Gastrocnemius medialis (tissue), 4 donors: ENCODE measurements around the gene DBNDD2.

Source experiments
- POLR2A ChIP-seq, 2 donors: fragments of 450-650 bp; IDR thresholded peaks; one replicate each; pipeline ENCODE4 v1.6.1; 2017; ENCODE audit warnings: antibody characterized with exemption in 2 of 2, mild to moderate bottlenecking in 2 of 2, moderate library complexity in 2 of 2
- TF ChIP-seq, protein P1 (sequence below), 5 experiments: fragments of 450-650 bp in 3 of 5; fragments of 200-600 bp in 2 of 5; sonication (generic) in 2 of 5; IDR thresholded peaks in 4 of 5; conservative IDR thresholded peaks in 1 of 5; 1 replicate in 4 of 5; 2 replicates in 1 of 5; pipeline ENCODE4 v1.5.1; 2016 to 2019; ENCODE audit warnings: antibody characterized with exemption in 5 of 5, mild to moderate bottlenecking in 3 of 5, moderate library complexity in 3 of 5

- no peak for TF ChIP-seq POLR2A (IDR thresholded peaks at IDR 0.05)
- TF ChIP-seq, protein P1, sequence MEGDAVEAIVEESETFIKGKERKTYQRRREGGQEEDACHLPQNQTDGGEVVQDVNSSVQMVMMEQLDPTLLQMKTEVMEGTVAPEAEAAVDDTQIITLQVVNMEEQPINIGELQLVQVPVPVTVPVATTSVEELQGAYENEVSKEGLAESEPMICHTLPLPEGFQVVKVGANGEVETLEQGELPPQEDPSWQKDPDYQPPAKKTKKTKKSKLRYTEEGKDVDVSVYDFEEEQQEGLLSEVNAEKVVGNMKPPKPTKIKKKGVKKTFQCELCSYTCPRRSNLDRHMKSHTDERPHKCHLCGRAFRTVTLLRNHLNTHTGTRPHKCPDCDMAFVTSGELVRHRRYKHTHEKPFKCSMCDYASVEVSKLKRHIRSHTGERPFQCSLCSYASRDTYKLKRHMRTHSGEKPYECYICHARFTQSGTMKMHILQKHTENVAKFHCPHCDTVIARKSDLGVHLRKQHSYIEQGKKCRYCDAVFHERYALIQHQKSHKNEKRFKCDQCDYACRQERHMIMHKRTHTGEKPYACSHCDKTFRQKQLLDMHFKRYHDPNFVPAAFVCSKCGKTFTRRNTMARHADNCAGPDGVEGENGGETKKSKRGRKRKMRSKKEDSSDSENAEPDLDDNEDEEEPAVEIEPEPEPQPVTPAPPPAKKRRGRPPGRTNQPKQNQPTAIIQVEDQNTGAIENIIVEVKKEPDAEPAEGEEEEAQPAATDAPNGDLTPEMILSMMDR (IDR thresholded peaks at IDR 0.05 in 4 of 5, conservative IDR thresholded peaks at IDR 0.05 in 1 of 5) = no peak
Observed at GRCh38 chr20:45433976-45434375, 25.9 kb downstream of the DBNDD2 start.
